Ishikawa (cell line): Measurements from ENCODE around the gene DNAAF8.

Experiments
- EP300 ChIP-seq: IDR thresholded peaks from 2 replicates; pipeline ENCODE4 v1.6.1; 2012; ENCODE audit warnings: borderline replicate concordance
- NFIC ChIP-seq: IDR thresholded peaks from 2 replicates; pipeline ENCODE4 v1.6.1; 2012
- RAD21 ChIP-seq: IDR thresholded peaks from 2 replicates; pipeline ENCODE4 v1.6.1; 2012; ENCODE audit warnings: low read depth
- TEAD4 ChIP-seq: IDR thresholded peaks from 2 replicates; pipeline ENCODE4 v1.6.1; 2012
- YY1 ChIP-seq: IDR thresholded peaks from 2 replicates; pipeline ENCODE4 v1.6.1; 2012; ENCODE audit warnings: low read depth

DNA sequence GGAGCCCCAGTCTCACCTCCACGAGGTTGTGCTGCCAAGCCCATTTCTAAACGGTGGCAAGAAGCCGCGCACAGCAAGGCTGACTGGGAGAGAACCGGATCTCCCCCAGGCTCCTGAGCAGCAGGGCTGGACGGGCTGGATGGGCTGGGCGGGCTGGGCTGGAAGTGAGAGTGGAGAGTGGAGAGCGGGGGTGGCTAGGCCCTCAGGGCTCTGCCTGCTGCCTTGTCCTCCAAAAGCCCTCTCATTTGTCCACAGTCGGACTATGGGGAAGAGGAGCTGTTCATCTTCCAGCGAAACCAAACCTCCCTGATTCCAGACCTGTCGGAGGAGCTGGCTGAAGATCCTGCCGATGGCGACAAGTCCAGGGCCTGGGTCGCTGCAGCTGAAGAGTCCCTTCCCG is 3.2 kb downstream of the DNAAF8 start:
- TF ChIP-seq NFIC, result no peak
- TF ChIP-seq TEAD4, result no peak
- no peak for TF ChIP-seq RAD21
- no peak for TF ChIP-seq EP300
- TF ChIP-seq YY1, result no peak
